ENCODE measurements around the gene VILL.

Gene VILL

DNA sequence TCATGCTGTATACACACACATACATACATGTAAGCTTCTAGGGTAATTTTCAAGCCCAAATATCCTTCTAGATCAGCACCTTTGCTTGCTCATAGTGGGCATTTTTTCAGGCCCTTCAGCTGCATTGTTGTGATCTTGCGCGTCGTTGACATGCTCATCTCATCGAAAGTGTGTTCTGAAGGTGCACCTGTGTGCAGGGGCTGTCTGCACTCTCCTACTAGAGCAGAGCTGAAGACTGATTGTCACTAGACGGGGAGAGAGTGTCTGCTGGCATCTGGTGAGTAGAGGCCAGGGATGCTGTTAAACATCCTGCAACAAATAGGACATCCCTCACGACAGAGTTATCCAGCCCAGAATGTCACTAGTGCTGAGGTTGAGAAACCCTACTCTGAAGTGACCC, 35.7 kb upstream of the VILL start:
- no peaks in the 10 kb centered on the region for H3K9me3 ChIP-seq (ENCODE audit: control insufficient read depth, insufficient read depth, low read length)
- no peak overlapping the region for H3K9ac ChIP-seq (ENCODE audit: low read depth, low read length)
- no peaks in the 10 kb centered on the region; the same call in 1 of the 2 replicates for H3K36me3 ChIP-seq (ENCODE audit: insufficient read depth, low read length)
- H3K4me1 ChIP-seq (ENCODE audit: insufficient read depth, low read length) = peaks cover 8% of the 10 kb centered on the region

DNA sequence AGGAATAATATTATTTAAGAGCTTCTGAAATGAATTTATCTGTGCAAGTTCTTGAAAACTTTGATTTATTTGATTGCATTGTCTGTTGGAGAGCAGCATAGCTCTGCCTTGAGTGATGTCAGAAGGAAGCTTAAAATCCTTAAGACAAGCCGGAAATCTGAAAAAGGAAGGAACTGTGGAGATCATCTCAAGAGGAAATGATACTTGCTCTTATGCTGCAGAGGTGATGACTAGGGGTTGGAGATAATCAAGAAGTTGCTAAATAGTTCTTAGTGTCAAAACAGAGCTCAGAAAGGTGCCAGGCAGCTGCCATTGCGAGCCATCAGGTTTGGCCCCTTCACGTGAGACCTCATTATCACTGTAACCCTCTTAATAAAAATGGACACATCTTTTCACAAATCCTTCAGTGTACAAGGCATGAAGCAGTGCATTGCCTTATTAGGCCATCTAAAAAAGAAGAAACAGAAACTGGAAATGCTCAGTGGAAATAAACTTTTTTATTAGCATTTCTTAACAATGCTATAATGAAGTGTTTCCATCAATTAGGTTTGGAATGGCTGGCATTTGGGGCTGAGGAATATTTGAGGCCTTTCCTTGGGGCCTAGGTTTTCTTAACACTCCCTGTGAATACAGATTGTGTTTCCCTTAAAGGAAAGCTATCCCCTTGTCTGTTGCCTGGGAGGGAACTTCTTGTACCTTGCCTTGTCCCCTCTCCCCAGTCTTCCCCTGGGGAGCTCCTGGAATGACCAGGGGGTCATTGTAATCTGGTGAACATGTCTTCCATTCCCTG, 34.5 kb upstream of the VILL start:
- H3K9ac ChIP-seq (ENCODE audit: low read depth, low read length) = no peak overlapping the region
- no peaks in the 10 kb centered on the region for H3K9me3 ChIP-seq (ENCODE audit: control insufficient read depth, insufficient read depth, low read length)
- no peaks in the 10 kb centered on the region; the same call in 1 of the 2 replicates for H3K36me3 ChIP-seq (ENCODE audit: insufficient read depth, low read length)
- peaks cover 10% of the 10 kb centered on the region for H3K4me1 ChIP-seq (ENCODE audit: insufficient read depth, low read length)

DNA sequence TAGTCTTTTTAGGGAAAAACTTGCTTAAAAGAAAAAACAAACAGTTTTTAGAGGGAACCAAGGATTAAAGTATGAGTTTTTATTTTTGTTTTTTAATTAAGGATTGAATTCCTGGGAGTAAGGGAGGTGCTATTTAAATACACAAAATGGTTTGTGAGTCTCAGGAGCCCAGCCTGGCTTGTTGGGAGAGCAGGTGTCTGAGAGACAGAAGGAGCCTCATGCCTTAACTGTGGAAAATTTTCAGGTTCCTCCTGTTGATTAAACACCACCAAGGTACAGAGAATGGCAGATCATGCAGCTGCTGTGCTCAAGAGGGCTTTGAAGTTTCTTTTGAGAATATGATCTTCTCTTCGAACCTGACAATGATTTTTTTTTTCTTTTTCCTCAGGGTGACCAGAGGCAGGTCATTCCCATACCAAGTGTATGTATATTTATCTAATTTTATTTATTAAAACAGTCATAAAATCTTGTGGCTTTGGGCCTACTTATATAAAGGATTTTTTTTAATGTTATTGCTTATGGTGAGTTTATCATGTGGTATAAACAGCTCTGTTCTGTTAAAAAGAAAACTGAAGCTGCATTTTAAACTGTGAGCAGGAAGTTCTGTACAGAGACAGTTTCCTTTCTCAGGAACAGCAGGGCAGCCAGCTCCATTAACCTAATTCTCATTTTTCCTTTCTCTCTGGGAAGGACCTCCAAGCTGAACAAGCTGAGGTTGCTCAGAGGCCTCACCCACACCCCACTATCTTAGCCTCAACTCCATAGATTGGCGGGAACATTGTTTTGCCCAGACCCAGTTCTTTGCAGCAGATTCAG, 33.7 kb upstream of the VILL start:
- Histone ChIP-seq H3K9ac (ENCODE audit: low read depth, low read length) (no peak overlapping the region), H3K9me3 (ENCODE audit: control insufficient read depth, insufficient read depth, low read length) (no peaks in the 10 kb centered on the region), H3K4me1 (ENCODE audit: insufficient read depth, low read length) (peaks cover 16% of the 10 kb centered on the region), H3K36me3 (ENCODE audit: insufficient read depth, low read length) (no peaks in the 10 kb centered on the region; the same call in 1 of the 2 replicates)

DNA sequence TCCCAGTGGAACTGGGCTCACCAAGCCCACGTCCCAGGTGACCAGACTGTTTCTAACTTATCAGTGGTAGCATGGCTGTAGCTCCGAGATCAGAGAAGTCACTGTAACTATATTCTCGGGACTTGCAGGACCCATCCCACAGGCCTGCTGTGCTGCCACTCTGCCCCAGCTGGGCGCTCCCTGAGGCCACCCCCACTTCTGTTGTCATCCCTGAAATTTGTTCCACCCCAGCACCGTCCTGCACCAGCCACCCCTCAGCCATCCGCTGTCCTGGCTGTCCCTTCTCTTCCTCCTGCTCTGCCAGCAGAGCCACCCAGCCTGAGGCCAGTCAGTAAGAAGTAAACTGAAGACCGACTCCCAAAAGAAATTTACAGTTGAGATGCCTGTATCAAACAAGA, 33.0 kb upstream of the VILL start:
- no peak overlapping the region for H3K9ac ChIP-seq (ENCODE audit: low read depth, low read length)
- H3K36me3 ChIP-seq (ENCODE audit: insufficient read depth, low read length) = no peaks in the 10 kb centered on the region; the same call in 1 of the 2 replicates
- H3K4me1 ChIP-seq (ENCODE audit: insufficient read depth, low read length) = peaks cover 20% of the 10 kb centered on the region
- no peaks in the 10 kb centered on the region for H3K9me3 ChIP-seq (ENCODE audit: control insufficient read depth, insufficient read depth, low read length)

DNA sequence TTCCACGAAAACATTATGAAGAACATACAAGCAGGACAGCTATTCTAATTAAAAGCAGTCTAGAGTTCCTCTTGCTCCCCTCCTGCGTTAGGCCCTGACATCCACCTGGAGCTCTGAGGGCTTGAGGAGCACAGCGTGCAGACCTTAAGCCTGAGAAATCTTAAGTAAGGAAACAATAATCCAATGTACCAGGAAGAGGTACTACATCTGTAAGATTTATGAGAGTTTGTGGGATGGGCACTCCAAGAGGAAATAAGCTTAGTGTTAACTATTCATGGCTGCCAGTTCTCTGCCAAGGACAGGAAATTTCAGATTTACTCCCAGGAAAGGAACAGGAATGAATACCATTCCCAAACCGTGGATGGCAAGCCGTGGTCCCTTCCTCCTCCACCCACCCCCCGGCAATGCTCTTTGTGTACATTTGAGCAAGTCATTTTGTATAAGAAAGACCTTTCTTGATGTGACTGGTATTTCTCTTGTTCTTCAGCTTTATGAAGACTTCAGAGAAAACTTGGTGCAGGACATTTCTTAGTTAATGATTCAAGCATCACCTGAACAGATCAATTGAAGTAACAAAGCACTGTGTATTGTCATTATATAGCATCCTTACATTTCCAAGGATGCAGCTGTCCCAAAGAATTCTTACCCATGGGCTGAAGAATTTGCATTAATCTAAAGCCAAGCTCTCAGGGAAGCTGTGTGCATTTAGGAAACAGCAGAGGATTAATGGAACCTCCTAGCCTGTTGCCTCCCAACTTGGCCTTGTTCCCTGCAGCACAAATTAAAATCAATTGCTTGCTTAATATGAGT, 28.8 kb upstream of the VILL start:
- Histone ChIP-seq H3K36me3 (ENCODE audit: insufficient read depth, low read length) (peaks cover 7% of the 10 kb centered on the region; the same call in 1 of the 2 replicates), H3K9me3 (ENCODE audit: control insufficient read depth, insufficient read depth, low read length) (no peaks in the 10 kb centered on the region), H3K4me1 (ENCODE audit: insufficient read depth, low read length) (peaks cover 25% of the 10 kb centered on the region; the same call in 1 of the 2 replicates), H3K9ac (ENCODE audit: low read depth, low read length) (no peak overlapping the region)

DNA sequence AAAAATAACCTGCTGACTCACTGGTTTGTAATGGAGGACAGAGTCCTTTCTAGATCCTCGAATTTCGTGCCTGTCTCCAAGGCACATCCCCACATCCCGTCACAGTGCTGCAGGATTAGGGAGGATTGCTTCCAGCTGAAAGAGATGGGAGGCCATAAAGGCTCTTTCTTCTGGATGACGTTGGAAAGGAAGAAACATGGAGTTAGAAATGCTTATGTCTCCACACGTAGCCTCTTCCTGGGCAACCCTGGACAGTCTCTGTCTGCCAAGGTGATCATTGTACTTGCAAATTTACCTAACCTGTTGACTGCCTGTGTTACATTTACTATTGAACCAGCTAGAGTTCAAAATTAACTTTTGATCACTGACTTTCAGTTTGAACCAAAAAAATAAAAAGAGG, 27.6 kb upstream of the VILL start:
- no peaks in the 10 kb centered on the region for H3K9me3 ChIP-seq (ENCODE audit: control insufficient read depth, insufficient read depth, low read length)
- H3K4me1 ChIP-seq (ENCODE audit: insufficient read depth, low read length) = peaks cover 24% of the 10 kb centered on the region; the same call in 1 of the 2 replicates
- no peak overlapping the region for H3K9ac ChIP-seq (ENCODE audit: low read depth, low read length)
- peaks cover 7% of the 10 kb centered on the region; the same call in 1 of the 2 replicates for H3K36me3 ChIP-seq (ENCODE audit: insufficient read depth, low read length)

DNA sequence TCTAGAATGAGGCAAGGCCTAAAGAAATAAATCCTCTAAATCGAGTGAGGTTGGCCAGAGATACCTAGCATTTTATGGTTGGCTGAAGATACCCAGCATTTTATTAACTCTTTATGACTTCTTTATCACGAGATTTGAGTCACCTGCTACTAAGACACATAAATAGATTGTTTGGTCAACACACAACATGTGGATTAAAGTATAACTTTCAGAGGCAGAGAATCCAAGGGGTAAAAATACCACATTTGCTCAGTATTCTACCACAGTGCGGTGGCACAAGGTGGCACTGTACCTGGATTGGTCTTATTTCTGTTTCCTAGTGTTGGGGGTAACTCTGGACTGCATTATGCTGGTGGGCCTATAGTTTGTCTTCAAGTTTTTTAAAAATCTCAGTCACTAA, 27.0 kb upstream of the VILL start:
- H3K36me3 ChIP-seq (ENCODE audit: insufficient read depth, low read length) = peaks cover 7% of the 10 kb centered on the region; the same call in 1 of the 2 replicates
- peaks cover 24% of the 10 kb centered on the region; the same call in 1 of the 2 replicates for H3K4me1 ChIP-seq (ENCODE audit: insufficient read depth, low read length)
- H3K9me3 ChIP-seq (ENCODE audit: control insufficient read depth, insufficient read depth, low read length) = no peaks in the 10 kb centered on the region
- no peak overlapping the region for H3K9ac ChIP-seq (ENCODE audit: low read depth, low read length)

DNA sequence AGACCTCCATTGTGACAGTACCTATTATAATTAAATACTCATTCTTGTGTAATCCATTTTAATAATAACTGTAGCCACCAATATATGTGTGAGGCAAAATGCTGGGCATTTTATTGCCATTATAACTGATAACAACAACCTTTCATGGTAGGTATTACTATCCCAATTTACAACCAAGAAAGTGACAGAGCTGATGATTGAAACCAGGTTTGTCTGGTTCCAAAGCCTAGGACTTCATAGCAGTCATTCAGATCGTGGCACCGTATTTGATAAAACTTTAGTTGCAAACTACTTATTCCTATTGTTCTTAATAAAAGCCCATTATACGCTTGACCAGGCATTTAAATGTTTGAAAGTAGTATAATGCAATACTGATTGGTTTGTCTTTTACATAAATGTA, 26.4 kb upstream of the VILL start:
- Histone ChIP-seq H3K9ac (ENCODE audit: low read depth, low read length) (no peak overlapping the region), H3K36me3 (ENCODE audit: insufficient read depth, low read length) (peaks cover 7% of the 10 kb centered on the region; the same call in 1 of the 2 replicates), H3K9me3 (ENCODE audit: control insufficient read depth, insufficient read depth, low read length) (no peaks in the 10 kb centered on the region), H3K4me1 (ENCODE audit: insufficient read depth, low read length) (peaks cover 24% of the 10 kb centered on the region; the same call in 1 of the 2 replicates)

DNA sequence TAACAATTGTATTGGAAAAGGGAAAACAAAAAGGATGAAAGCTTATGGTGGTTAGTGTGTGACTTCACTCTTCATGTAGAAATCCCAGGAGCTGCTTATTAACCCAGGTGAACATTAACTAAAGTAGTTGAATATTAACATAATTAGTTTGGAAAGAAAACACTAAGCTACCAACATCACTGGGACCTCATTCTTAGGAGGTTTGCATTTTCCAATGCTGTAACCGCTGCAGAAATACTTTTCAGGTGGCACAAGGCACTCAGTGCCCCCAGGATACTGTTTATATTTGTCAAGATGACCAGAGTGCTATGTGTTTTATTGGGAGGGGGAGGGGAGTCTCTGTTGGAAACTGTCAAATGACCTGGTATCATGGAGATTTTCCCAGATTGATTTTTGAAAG, 25.9 kb upstream of the VILL start:
- Histone ChIP-seq H3K9ac (ENCODE audit: low read depth, low read length) (no peak overlapping the region), H3K36me3 (ENCODE audit: insufficient read depth, low read length) (peaks cover 7% of the 10 kb centered on the region; the same call in 1 of the 2 replicates), H3K4me1 (ENCODE audit: insufficient read depth, low read length) (peaks cover 24% of the 10 kb centered on the region; the same call in 1 of the 2 replicates)

DNA sequence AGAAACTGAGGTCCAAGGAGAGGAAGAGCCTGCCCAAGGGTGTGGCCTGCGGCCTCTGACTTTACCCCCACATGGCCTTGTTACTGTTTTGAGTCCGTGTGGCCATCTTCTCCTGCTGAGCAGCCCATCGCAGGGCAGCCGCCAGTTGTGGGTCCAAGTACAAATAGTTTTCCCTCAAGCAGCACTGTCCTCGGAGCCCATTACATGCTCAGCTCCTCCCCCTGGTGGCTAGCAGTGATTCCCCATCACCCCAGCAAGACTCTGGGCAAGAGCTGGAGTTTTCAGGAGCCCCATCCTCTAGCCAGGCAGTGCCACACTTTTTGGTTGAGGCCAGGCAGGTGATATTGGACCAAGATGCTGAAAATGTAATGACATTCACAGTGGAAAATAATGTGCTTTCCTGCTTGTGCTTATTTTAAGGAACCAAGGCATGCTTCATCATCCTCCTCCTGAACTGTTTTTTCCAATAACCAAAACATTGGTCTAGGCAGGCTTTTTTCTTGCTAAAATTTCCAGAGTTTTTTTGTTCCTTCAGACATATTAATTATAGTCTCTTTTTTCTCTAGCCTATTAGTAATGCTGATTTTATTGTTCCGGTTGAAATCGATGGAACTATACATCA, 23.2 kb upstream of the VILL start:
- peaks cover 7% of the 10 kb centered on the region; the same call in 1 of the 2 replicates for H3K36me3 ChIP-seq (ENCODE audit: insufficient read depth, low read length)
- H3K4me1 ChIP-seq (ENCODE audit: insufficient read depth, low read length) = peaks cover 14% of the 10 kb centered on the region; the same call in 1 of the 2 replicates
- H3K9ac ChIP-seq (ENCODE audit: low read depth, low read length) = no peak overlapping the region
- no peaks in the 10 kb centered on the region for H3K9me3 ChIP-seq (ENCODE audit: control insufficient read depth, insufficient read depth, low read length)

More for the DNA sequence above, 25.9 kb upstream of the VILL start:
- no peaks in the 10 kb centered on the region for H3K9me3 ChIP-seq (ENCODE audit: control insufficient read depth, insufficient read depth, low read length)

DNA sequence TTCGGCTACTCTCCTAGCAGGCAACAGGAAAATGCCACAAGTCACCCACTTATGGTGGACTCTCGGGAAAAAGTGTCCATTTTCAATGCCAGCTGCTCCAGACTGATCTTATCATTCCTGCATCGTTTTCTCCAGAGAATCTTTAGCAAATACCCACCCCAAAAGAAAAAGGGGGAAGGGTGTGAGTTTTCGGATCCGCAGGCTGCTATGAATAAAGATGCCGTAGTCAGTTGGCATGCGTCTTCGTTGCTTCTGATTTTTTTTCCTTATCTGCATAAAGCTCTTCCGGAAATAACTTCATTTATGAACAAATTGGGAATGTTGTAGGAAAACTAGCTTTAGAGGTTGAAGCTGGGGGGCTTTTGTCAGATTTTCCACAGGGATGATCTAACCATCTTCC, 22.4 kb upstream of the VILL start:
- peaks cover 6% of the 10 kb centered on the region; the same call in 1 of the 2 replicates for H3K4me1 ChIP-seq (ENCODE audit: insufficient read depth, low read length)
- H3K9me3 ChIP-seq (ENCODE audit: control insufficient read depth, insufficient read depth, low read length) = no peaks in the 10 kb centered on the region
- peaks cover 7% of the 10 kb centered on the region; the same call in 1 of the 2 replicates for H3K36me3 ChIP-seq (ENCODE audit: insufficient read depth, low read length)
- H3K9ac ChIP-seq (ENCODE audit: low read depth, low read length) = no peak overlapping the region

DNA sequence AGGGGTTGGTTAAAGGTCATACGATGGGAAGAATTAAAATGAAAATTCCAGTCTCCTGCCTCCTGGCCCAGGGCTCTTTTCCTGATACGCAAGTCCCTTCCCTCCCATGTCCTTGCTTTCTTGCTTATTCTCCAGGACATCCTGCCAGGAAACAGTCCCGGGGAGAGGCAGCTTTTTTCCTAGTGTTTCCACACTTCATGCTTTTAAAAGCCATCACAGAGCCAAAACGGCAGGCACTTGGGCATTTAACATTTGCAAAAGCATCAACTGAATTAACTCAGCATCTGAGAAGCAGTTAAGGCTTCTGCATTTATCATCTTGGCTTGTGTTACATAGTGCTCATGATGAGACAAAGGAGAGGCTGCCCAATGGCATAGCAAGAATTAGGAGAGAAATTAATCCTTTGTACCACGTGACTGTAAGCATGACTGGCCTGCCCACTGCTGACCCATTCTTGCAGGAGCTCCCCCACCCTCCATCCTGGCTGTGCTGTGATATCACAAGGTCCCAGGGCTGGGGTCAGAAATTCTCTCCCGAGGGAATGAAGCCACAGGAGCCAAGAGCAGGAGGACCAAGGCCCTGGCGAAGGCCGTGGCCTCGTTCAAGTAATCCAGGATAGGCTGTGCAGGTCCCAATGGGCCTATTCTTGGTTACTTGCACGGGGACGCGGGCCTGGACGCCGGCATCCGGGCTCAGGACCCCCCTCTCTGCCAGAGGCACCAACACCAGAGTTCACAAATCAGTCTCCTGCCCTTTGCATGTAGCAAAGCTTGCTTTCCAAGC, 21.6 kb upstream of the VILL start:
- Histone ChIP-seq H3K4me1 (ENCODE audit: insufficient read depth, low read length) (peaks cover 4% of the 10 kb centered on the region; the same call in 1 of the 2 replicates), H3K36me3 (ENCODE audit: insufficient read depth, low read length) (peaks cover 7% of the 10 kb centered on the region; the same call in 1 of the 2 replicates), H3K9ac (ENCODE audit: low read depth, low read length) (no peak overlapping the region), H3K9me3 (ENCODE audit: control insufficient read depth, insufficient read depth, low read length) (no peaks in the 10 kb centered on the region)

DNA sequence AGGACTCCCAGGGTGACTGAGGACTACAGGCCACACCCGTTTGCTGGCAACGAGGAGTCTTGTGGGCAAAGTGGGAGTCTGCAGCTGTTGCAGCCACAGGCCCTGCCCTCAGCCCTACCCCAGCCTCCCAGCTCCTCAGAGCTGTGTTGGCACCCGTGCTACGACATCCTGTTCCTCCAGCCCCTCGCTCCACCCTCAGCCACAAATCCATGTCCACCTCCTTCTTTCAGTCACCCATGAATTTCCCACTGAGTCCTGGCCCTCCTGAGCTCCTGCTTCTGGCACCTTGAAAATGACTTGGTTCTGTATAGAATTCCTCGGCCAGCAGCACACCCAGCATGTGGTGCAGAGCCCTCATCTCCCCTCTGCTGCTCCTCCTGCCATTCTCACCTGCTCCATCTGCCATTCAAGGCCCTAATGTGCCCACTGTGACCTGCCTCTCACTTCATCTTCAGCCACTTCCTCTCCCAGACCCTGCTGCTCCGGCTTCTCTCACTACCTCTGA, 20.9 kb upstream of the VILL start:
- H3K4me1 ChIP-seq (ENCODE audit: insufficient read depth, low read length) = no peaks in the 10 kb centered on the region
- H3K36me3 ChIP-seq (ENCODE audit: insufficient read depth, low read length) = peaks cover 7% of the 10 kb centered on the region; the same call in 1 of the 2 replicates
- H3K9ac ChIP-seq (ENCODE audit: low read depth, low read length) = no peak overlapping the region
- no peaks in the 10 kb centered on the region for H3K9me3 ChIP-seq (ENCODE audit: control insufficient read depth, insufficient read depth, low read length)

Data from ES-I3 (cell line).